Neuron (in vitro differentiated cells): ENCODE data around the gene PRLR.
"Not testable (repeated sequence)": the region's sequence is repeated elsewhere in the genome, so short reads cannot be mapped to it uniquely, and the experiment has no call there.

Experiments
- H2AFZ ChIP-seq: one replicate; pipeline ENCODE4 v1.6.1; 2013; ENCODE audit warnings: low read depth, mild to moderate bottlenecking, inconsistent platforms, low read length, moderate library complexity
- H3K27me3 ChIP-seq: one replicate; pipeline ENCODE4 v1.6.1; 2013; ENCODE audit warnings: low read length; ENCODE audit not compliant: insufficient read depth
- H3K36me3 ChIP-seq: one replicate; pipeline ENCODE4 v1.6.1; 2013; ENCODE audit warnings: low read length; ENCODE audit not compliant: insufficient read depth
- H3K4me1 ChIP-seq: one replicate; pipeline ENCODE4 v1.6.1; 2013; ENCODE audit warnings: low read length; ENCODE audit not compliant: insufficient read depth
- H3K4me3 ChIP-seq: 2 replicates; pipeline ENCODE4 v1.5.1; 2013; ENCODE audit warnings: mild to moderate bottlenecking, low read length, moderate library complexity
- H3K9me3 ChIP-seq: one replicate; pipeline ENCODE4 v1.6.1; 2013; ENCODE audit warnings: low read length

Gene PRLR

DNA sequence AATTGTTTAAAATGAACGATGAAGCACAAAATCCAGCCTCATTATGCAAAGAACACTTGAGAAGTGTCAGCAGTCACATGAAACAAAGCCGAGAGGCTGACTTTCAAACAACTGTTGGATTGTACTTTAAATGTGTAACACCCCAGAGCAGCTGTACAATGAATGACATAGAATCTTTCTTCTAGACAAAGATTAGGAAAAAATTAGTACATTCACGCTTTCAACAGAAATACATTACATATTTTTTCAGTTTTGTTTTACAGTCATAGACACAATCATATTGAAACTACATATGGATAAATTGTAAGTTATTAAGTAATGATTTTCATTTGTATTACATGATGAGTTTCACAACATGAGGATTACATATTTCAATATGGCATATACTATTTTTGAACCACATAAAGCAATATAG, 171.9 kb downstream of the PRLR start:
- Histone ChIP-seq H3K27me3 (no peaks in the 10 kb centered on the region), H3K9me3 (no peaks in the 10 kb centered on the region)

GRCh38 chr5:35056686-35057085, 173.6 kb downstream of the PRLR start:
- Histone ChIP-seq H3K4me3 (no peak overlapping the region), H3K27me3 (no peaks in the 10 kb centered on the region), H3K36me3 (no peaks in the 10 kb centered on the region), H2AFZ (no peak overlapping the region), H3K9me3 (no peaks in the 10 kb centered on the region), H3K4me1 (peaks cover 4% of the 10 kb centered on the region)

More for the DNA sequence above, 171.9 kb downstream of the PRLR start:
- Histone ChIP-seq H2AFZ (no peak overlapping the region), H3K4me3 (no peak overlapping the region), H3K36me3 (no peaks in the 10 kb centered on the region), H3K4me1 (peaks cover 4% of the 10 kb centered on the region)

GRCh38 chr5:35052838-35053237, 177.4 kb downstream of the PRLR start:
- H2AFZ ChIP-seq: no peak overlapping the region
- H3K9me3 ChIP-seq: no peaks in the 10 kb centered on the region
- no peaks in the 10 kb centered on the region for H3K27me3 ChIP-seq
- no peaks in the 10 kb centered on the region for H3K4me1 ChIP-seq
- no peaks in the 10 kb centered on the region for H3K36me3 ChIP-seq
- no peak overlapping the region for H3K4me3 ChIP-seq

GRCh38 chr5:35050541-35051126, 179.7 kb downstream of the PRLR start:
- H3K9me3 ChIP-seq: no peaks in the 10 kb centered on the region
- no peak overlapping the region for H3K4me3 ChIP-seq
- peaks cover 2% of the 10 kb centered on the region for H3K27me3 ChIP-seq
- no peak overlapping the region for H2AFZ ChIP-seq
- no peaks in the 10 kb centered on the region for H3K36me3 ChIP-seq
- no peaks in the 10 kb centered on the region for H3K4me1 ChIP-seq

DNA sequence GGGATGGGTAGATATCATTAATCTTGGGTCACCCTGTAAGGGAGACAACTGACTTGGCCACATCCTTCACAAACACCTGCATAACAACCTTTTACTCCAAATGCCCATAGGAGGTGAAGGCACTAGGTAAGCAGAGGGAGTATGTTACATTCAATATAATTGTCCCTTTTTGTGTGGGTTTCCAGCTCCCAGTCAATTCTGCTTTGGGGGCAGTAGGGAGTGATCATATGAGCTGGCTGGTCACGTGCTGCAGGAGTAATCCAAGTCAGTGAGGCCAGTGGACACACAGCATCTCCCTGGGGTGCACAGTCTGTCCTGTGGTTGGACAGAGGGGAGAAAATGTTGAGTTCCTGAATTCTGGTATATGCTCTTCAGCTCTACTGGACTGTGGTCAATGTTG, 181.4 kb downstream of the PRLR start:
- Histone ChIP-seq H3K4me3 (no peak overlapping the region), H3K9me3 (no peaks in the 10 kb centered on the region), H3K4me1 (no peaks in the 10 kb centered on the region), H3K36me3 (no peaks in the 10 kb centered on the region), H2AFZ (no peak overlapping the region), H3K27me3 (peaks cover 2% of the 10 kb centered on the region)

DNA sequence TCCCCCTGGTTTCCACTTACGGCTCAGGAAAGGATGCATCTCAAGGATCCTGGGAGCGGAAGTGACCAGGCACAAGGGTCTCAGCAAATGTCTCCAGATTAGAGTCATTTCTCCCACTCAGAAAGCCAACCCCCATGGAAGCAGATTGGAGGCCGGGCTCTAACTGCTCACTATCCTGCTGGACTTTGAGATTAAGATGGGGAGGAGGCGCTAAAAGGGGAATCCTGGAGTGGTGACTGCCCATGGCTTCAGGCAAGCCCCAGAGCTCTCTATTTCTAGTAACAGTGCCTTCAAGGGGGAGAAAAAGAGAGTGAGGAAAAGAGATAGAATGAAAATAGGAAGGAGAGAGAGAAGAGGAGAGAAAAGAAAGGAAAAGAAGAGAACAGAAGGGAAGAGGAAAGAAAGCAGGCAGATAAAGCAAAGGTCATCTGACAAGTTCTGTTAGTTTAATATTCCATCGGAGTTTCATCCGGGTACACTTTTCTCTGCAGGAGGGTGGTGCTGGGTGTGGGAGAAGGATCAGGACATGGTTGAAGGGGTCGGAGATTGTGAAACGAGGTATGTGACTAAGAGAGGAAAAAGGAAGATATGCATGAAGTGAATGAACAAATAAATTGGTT, 182.4 kb downstream of the PRLR start, which contains the start of gene AGXT2:
AGXT2 (minus strand) TSS at position 165 of the 620 bp plus-strand sequence; CDS start at position 108, 57 bp downstream.
- Histone ChIP-seq H3K4me1 (peaks cover 2% of the 10 kb centered on the region), H2AFZ (no peak within 1 kb of the TSS), H3K36me3 (no peaks in the 10 kb centered on the region), H3K27me3 (peaks cover 2% of the 10 kb centered on the region), H3K9me3 (no peaks in the 10 kb centered on the region), H3K4me3 (no peak within 1 kb of the TSS)

- H2AFZ ChIP-seq: no peak overlapping the region
- no peak overlapping the region for H3K4me3 ChIP-seq
- peaks cover 2% of the 10 kb centered on the region for H3K27me3 ChIP-seq
- H3K36me3 ChIP-seq: no peaks in the 10 kb centered on the region
- peaks cover 3% of the 10 kb centered on the region for H3K4me1 ChIP-seq
- no peaks in the 10 kb centered on the region for H3K9me3 ChIP-seq
Measured at GRCh38 chr5:35046774-35047173, 183.5 kb downstream of the PRLR start.

DNA sequence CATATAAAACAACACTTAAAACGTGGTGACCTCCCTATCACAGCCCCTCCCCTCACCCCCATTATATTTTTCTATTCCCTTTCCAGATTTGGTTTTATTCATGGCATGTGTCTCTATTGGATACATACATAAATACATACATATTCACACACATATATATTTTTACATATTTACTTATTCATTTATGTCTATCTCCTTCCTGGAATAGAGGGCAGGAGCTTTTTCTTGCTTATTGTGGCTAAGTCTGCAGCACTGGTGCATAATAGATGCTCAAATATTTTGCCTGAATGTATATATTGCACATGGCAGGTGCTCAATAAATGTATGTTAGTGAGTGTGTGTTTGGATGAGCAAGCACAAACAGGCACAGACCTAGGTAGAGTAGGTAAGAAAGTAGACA, 185.0 kb downstream of the PRLR start:
- H3K36me3 ChIP-seq: no peaks in the 10 kb centered on the region
- peaks cover 2% of the 10 kb centered on the region for H3K27me3 ChIP-seq
- H3K9me3 ChIP-seq: no peaks in the 10 kb centered on the region
- peaks cover 3% of the 10 kb centered on the region for H3K4me1 ChIP-seq
- no peak overlapping the region for H2AFZ ChIP-seq
- no peak overlapping the region for H3K4me3 ChIP-seq

DNA sequence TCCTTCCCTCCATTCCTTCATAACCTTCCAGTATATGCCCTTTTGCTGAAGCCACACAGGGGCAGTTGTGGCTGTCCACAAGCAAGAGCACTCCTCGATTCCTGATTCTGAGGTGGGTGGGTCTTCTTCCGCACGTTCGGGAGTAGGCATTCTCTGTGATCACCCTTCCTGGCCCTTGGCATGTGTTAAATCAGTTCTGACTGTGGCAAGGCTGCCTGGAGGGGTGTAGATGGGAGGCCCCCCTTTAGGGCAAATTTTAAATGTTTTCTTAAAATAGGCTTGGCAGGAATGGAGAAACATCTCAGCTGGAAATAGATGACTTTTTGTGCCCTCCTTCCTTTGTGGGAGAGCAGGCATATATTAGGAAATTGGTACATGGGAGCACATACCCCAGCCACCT, 185.6 kb downstream of the PRLR start:
- H3K4me3 ChIP-seq: no peak overlapping the region
- H3K4me1 ChIP-seq: peaks cover 3% of the 10 kb centered on the region
- no peak overlapping the region for H2AFZ ChIP-seq
- H3K36me3 ChIP-seq: no peaks in the 10 kb centered on the region
- no peaks in the 10 kb centered on the region for H3K9me3 ChIP-seq
- H3K27me3 ChIP-seq: peaks cover 2% of the 10 kb centered on the region

DNA sequence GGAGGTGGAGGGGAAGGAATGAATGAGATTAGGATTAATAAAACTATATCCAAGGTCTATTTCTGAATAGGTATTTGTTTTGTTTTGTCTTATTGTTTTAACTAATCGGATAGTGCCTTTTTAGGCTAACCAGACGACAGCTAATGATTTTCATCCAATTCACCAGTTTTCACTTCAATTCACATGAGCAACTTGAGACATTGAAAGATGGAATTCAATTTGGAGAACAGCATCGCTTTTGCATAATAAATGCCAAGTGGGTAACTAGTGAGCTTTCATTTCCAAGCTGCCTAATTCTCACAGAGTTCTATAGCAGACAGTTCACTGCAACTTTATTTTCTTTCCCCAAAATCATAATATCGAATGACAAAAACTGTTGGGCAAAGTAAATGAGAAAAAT, 187.5 kb downstream of the PRLR start:
- Histone ChIP-seq H3K4me3 (no peak overlapping the region), H3K4me1 (peaks cover 17% of the 10 kb centered on the region), H3K27me3 (peaks cover 2% of the 10 kb centered on the region), H3K9me3 (no peaks in the 10 kb centered on the region), H2AFZ (no peak overlapping the region), H3K36me3 (no peaks in the 10 kb centered on the region)

DNA sequence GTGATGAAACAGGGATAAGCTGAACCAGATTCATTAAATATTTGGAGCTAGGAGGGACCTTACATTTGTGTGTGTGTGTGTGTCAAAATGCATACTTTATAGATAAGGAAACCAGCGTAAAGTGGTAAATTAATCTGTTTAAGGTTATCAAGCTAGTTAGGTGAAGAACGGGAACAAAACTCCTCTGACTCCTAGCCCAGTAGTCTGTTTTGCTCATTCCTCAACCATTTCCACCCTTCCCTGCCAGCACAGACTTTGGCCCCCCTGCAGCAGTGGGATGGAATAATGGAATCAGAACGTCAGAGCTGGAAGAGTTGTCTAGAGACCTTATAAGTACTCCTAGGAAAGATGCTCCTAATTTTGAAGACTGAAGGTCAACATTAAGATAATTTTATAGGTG, 189.0 kb downstream of the PRLR start:
- Histone ChIP-seq H3K4me1 (peaks cover 17% of the 10 kb centered on the region), H3K36me3 (no peaks in the 10 kb centered on the region), H3K27me3 (no peaks in the 10 kb centered on the region), H3K4me3 (no peak overlapping the region), H2AFZ (no peak overlapping the region), H3K9me3 (no peaks in the 10 kb centered on the region)

DNA sequence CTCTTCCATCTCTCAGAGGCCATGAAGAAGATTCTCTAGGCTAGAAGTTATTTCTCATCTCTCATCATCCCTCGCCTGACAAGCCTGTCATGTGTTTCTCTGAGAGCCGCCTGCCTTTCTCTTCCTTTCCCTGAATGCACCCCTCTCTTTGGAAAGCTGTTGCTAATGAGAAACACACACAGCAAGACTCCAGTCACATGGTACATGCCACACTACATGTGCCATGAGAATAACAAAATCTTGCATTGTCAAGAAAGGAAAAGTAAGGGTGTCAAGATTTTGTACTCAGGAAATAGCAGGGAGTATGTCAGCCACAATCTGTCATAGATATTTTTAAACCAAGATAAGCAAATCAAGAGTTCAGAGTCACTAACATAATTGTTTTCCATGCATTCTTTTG, 191.4 kb downstream of the PRLR start:
- H3K9me3 ChIP-seq: no peaks in the 10 kb centered on the region
- H3K4me1 ChIP-seq: peaks cover 17% of the 10 kb centered on the region
- H2AFZ ChIP-seq: no peak overlapping the region
- no peaks in the 10 kb centered on the region for H3K36me3 ChIP-seq
- H3K27me3 ChIP-seq: no peaks in the 10 kb centered on the region
- no peak overlapping the region for H3K4me3 ChIP-seq

DNA sequence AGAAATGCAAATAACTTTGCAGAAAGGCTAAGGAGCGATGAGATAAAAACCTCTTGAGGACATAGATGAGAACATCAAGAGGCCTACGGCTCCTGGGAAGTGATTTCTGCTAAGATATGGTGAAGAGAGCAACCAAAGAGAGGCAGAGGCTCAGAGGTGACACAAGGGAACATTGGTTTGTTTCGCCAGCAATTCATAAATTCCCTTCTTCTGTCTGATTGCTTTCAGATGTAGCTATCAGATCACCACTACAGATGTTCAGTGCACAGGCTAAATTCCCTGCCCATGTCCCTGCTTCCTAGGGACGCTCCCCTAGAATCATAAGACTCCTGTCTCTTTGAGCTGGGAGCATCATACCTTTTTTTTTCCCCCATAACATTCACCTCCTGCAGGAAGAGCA, 193.8 kb downstream of the PRLR start:
- Histone ChIP-seq H3K9me3 (no peaks in the 10 kb centered on the region), H3K4me1 (peaks cover 14% of the 10 kb centered on the region), H3K27me3 (no peaks in the 10 kb centered on the region), H3K4me3 (no peak overlapping the region), H2AFZ (no peak overlapping the region), H3K36me3 (no peaks in the 10 kb centered on the region)

DNA sequence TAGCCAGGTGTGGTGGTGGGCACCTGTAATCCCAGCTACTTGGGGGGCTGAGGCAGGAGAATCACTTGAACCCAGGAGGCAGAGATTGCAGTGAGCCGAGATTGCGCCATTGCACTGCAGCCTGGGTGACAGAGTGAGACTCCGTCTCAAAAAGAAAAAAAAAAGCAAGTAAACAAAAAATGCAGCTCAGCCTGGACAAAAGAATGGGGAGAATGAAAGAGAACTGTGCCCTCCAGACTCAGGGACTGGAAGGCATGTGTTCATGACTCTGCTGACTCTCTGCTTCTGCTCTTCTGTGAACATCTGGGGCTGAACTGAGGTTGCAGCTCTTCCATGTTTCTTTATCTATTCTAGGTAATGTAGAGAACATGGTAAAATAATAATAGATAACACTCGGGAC, 194.4 kb downstream of the PRLR start:
- H2AFZ ChIP-seq, H3K4me3 ChIP-seq, H3K9me3 ChIP-seq, H3K36me3 ChIP-seq, H3K27me3 ChIP-seq: not testable (repeated sequence)
- H3K4me1 ChIP-seq: peaks cover 14% of the 10 kb centered on the region
